Central memory CD8-positive, alpha-beta T cell (primary cell): ENCODE data around the gene ENOX2.
"Not testable (repeated sequence)": the region's sequence is repeated elsewhere in the genome, so short reads cannot be mapped to it uniquely, and the experiment has no call there.

Experiments used
- ATAC-seq: fragments of 150-1000 bp; cut with Tn5 transposase; replicated peaks from 2 replicates; pipeline ENCODE4 v1.10.0; 2022; ENCODE audit warnings: mild to moderate bottlenecking, moderate FRiP score, moderate number of reproducible peaks; ENCODE audit not compliant: poor library complexity, severe bottlenecking; ENCODE audit errors: extremely low read depth
- DNase-seq, 2 donors: peaks; one replicate each; pipeline ENCODE4 v3.0.0; 2021; ENCODE audit warnings: low spot score in 2 of 2
- H3K27ac Mint-ChIP-seq: one replicate; pipeline ENCODE4 v1.8.0; 2022; ENCODE audit warnings: low read depth, mild to moderate bottlenecking, moderate library complexity, mixed read lengths
- H3K27me3 Mint-ChIP-seq: one replicate; pipeline ENCODE4 v1.8.0; 2022; ENCODE audit warnings: mixed read lengths
- H3K36me3 Mint-ChIP-seq: one replicate; pipeline ENCODE4 v1.8.0; 2022; ENCODE audit warnings: mild to moderate bottlenecking, moderate library complexity, mixed read lengths; ENCODE audit not compliant: insufficient read depth
- H3K4me1 Mint-ChIP-seq: one replicate; pipeline ENCODE4 v1.8.0; 2022; ENCODE audit warnings: mixed read lengths
- H3K4me3 Mint-ChIP-seq: one replicate; pipeline ENCODE4 v1.8.0; 2022; ENCODE audit warnings: mild to moderate bottlenecking, moderate library complexity, mixed read lengths
- H3K9me3 Mint-ChIP-seq: one replicate; pipeline ENCODE4 v1.8.0; 2022; ENCODE audit warnings: mixed read lengths

ENOX2 gene

DNA sequence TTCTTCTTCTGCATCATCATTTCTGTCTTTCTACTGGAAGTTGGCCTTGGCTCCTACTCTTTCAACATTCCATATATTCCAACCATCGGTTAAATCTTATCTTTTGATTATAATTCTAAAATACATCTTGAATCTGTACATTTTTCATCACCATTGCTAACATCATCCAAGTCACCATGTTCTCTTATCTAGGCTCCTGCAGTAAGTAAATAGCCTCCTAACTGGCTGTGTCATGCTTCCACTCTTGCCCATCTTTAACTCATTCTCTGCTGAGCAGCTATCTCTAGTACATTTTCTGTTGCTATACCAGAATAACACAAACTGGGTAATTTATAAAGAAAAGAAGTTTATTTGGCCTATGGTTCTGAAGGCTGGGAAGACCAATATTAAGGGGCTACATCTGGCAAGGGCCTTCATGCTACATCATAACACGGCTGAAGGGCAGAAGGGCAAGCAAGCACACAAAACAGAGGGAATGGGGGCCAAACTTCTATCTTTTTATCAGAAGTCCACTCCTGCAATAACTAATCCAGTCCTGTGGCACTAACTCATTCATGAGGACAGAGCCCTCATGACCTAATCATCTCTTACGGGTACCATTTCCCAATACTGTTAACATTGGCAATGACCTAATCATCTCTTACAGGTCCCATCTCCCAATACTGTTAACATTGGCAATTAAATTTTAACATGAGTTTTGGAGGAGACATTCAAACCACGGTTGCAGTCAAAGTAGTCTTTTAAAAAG lies 72.2 kb downstream of the ENOX2 start:
- Mint-ChIP-seq H3K4me3 (no peak overlapping the region), H3K36me3 (no peaks in the 10 kb centered on the region), H3K4me1 (peaks cover 22% of the 10 kb centered on the region), H3K27ac (no peak overlapping the region), H3K27me3 (no peaks in the 10 kb centered on the region), H3K9me3 (no peaks in the 10 kb centered on the region)
- DNase-seq (no peak), ATAC-seq (no peak)

DNA sequence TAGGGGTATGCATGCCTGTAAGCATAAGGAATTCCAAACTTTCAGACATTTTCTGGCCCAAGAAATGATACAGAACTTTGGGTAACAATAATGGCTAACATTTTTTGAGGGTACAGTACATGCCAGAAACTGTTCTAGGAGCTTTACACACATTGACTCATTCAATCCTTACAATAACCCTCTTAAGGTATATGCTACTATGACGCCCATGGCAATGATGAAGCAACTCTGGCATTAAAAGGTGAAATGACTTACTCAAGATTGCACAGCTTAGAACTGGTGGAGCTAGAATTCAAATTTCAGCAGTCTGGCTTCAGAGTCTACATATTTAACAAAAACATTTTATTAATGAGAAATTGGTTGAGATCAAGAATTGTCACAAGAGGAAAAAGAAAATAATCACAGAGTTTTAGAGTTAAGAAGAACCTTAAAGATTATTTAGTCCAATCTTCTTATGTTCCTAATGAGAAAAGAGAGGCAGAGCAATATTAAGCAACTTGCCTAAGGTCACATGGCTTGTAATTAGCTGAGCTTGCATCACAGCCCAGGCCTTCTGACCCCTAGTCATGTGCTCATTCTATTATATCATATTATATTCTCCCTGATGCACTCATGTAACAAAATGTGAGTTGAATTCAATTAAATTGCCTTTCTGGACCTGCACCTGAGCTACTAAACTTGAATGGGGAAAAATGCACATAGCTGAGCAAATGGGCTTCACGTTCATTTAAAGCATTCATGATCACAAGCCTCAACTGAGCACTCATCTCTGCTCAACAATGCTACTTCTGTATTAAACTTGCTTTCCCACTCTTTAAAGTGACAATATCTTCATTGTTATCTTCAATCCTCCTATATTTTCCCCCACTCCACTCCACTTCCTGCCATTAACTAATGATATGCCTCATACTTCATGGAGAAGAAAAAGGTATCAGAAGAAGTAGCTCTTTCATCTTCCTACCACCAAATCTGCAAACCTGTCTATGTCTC lies 73.2 kb downstream of the ENOX2 start:
- no peak for ATAC-seq
- Mint-ChIP-seq H3K27ac (no peak overlapping the region), H3K36me3 (no peaks in the 10 kb centered on the region), H3K27me3 (no peaks in the 10 kb centered on the region), H3K4me3 (no peak overlapping the region), H3K4me1 (peaks cover 22% of the 10 kb centered on the region), H3K9me3 (no peaks in the 10 kb centered on the region)
- DNase-seq: no peak

DNA sequence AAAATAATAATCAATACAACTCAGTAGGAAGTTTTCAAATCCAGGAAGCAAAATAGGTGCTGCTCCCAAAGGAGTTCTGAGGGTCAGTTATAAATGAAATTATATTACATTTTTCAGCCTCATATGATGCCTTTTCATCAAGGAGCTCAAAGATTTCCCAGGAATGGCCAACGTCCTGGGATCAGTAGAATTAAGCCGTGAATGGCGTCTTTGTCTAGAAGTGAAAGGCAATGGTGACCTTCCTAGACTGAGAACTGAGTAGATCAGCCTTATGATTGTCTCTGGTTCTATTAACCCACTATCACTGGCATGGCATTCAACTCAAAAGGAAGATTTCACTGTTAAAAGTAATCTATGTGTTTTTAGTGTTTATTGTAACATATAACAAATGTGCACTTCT lies 74.4 kb downstream of the ENOX2 start:
- Mint-ChIP-seq H3K4me3 (no peak overlapping the region), H3K4me1 (peaks cover 24% of the 10 kb centered on the region), H3K36me3 (peaks cover under 1% of the 10 kb centered on the region), H3K27me3 (no peaks in the 10 kb centered on the region), H3K27ac (no peak overlapping the region), H3K9me3 (no peaks in the 10 kb centered on the region)
- ATAC-seq (no peak), DNase-seq (no peak)

DNA sequence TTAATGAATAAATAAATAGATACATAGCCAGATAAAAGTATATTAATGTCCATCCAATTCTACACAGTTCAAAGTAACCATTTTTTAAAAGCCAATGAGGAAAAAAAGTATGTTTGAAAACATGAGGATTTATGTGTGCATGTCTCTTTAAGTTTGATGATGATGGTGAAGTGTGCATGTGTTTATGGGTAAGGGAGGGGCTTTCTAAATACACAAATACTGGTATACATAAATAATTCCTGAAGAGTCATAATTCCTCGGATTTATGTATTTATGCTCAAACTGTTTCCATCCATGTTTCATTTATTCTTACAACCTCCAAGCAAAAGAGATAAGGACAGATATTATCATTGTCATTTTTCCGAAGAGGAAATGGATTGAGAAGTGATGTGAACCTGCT lies 75.4 kb downstream of the ENOX2 start:
- Mint-ChIP-seq H3K9me3 (no peaks in the 10 kb centered on the region), H3K27me3 (no peaks in the 10 kb centered on the region), H3K36me3 (peaks cover 2% of the 10 kb centered on the region), H3K27ac (no peak overlapping the region), H3K4me3 (no peak overlapping the region), H3K4me1 (peaks cover 19% of the 10 kb centered on the region)
- no peak for DNase-seq
- ATAC-seq: no peak

DNA sequence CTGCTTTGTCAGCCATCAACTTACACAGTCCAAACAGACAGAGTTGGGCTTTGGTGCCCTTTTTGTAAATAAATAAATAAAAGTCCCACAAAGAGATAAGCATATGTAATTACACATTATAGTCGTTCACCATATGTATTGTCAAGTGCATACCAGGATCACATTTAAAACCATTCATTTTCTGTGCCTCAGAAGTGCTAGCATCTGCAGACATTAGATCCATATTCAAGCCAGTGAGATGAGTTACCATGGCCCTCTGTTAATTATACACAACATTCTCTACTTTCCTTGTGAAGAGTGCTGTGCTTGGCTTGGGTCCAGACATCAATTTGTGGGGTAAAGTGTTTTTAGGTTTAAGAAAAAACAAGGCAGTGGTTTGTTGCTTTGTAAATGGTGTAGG lies 76.8 kb downstream of the ENOX2 start:
- Mint-ChIP-seq H3K27ac (no peak overlapping the region), H3K36me3 (peaks cover 2% of the 10 kb centered on the region), H3K4me3 (no peak overlapping the region), H3K9me3 (no peaks in the 10 kb centered on the region), H3K27me3 (no peaks in the 10 kb centered on the region), H3K4me1 (peaks cover 17% of the 10 kb centered on the region)
- DNase-seq: no peak
- no peak for ATAC-seq

DNA sequence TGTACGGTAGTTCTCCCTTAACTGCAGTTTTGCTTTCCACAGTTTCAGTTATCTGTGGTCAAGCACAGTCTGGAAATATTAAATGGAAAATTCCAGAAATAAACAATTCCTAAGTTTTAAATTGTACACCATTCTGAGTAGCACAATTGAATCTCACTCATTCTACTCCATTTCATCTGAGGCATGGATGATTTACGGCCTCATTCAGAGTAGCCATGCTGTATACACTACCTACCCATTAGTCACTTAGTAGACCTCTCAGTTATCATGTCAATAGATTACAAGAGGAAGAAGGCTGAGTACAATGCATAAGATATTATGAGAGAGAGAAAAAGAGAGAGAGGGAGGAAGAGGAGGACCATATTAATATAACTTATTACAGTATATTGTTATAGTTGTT lies 77.5 kb downstream of the ENOX2 start:
- no peak for DNase-seq
- Mint-ChIP-seq H3K36me3 (peaks cover 2% of the 10 kb centered on the region), H3K4me3 (no peak overlapping the region)

DNA sequence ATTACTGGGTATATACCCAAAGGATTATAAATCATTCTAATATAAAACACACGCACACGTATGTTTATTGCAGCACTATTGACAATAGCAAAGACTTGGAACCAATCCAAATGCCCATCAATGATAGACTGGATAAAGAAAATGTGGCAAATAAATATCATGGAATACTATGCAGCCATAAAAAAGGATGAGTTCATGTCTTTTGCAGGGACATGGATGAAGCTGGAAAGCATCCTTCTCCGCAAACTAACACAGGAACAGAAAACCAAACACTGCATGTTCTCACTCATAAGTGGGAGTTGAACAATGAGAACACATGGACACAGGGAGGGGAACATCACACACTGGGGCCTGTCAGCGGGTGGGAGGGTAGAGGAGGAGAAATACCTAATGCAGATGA lies 83.6 kb downstream of the ENOX2 start:
- H3K27me3 Mint-ChIP-seq, H3K4me3 Mint-ChIP-seq: not testable (repeated sequence)

More for the DNA sequence above, 77.5 kb downstream of the ENOX2 start:
- H3K4me1 Mint-ChIP-seq: peaks cover 15% of the 10 kb centered on the region
- H3K27ac Mint-ChIP-seq: no peak overlapping the region
- no peaks in the 10 kb centered on the region for H3K27me3 Mint-ChIP-seq
- H3K9me3 Mint-ChIP-seq: no peaks in the 10 kb centered on the region
- ATAC-seq: no peak

DNA sequence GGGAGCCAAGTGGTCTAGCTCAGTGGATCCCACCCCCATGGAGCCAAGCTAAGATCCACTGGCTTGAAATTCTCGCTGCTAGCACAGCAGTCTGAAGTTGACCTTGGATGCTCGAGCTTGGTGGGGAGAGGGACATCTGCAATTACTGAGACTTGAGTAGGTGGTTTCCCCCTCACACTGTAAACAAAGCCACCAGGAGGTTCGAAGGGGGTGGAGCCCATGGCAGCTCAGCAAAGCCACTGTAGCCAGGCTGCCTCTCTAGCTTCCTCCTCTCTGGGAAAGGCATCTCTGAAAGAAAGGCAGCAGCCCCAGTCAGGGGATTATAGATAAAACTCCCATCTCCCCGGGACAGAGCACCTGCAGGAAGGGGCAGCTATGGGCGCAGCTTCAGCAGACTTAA lies 89.1 kb downstream of the ENOX2 start:
- not testable (repeated sequence) for H3K4me3 Mint-ChIP-seq, H3K9me3 Mint-ChIP-seq, H3K27ac Mint-ChIP-seq, H3K27me3 Mint-ChIP-seq, H3K36me3 Mint-ChIP-seq, ATAC-seq, DNase-seq
- peaks cover 22% of the 10 kb centered on the region for H3K4me1 Mint-ChIP-seq

More for the DNA sequence above, 83.6 kb downstream of the ENOX2 start:
- H3K36me3 Mint-ChIP-seq, H3K9me3 Mint-ChIP-seq, ATAC-seq, DNase-seq, H3K27ac Mint-ChIP-seq: not testable (repeated sequence)
- H3K4me1 Mint-ChIP-seq: peaks cover 20% of the 10 kb centered on the region

DNA sequence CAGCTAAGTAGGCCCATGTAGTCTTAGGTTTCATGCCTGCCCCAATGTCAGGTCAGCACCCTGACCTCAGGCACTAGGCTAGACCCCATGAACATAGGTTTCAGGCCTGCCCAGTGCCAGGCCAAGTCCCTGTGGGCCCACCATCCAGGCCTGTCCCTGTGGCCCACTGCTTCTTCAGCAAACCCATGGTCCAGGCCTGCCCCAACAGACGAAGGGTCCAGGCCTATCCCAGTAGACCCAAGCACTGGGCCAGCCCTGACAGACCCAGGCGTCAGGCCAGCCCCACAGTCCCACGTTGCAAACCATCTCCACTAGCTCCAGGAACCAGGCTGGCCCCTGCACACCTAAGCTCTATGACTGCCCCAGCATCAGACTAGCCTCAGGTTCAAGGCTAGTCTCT lies 92.4 kb downstream of the ENOX2 start:
- ATAC-seq (no peak), DNase-seq (no peak)
- no peak overlapping the region for H3K27ac Mint-ChIP-seq

DNA sequence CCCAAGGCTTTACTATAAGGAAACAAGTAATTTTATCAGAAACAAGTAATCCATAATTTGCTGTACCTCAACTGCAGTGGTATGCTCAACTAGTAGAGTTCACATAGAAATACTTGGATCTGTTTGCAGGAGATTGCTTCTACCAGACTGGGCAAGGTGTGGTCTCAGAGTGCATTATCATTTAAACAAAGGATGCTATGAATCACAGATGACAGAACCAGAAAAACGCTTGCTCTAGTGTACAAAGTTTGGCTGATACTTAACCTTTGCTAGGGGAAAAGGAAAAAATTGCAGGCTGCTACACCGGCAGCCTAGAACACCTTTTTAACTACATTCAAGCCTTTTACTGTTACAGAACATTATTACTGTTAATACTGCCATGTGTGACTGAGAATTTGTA lies 97.1 kb downstream of the ENOX2 start:
- no peak for DNase-seq
- H3K9me3 Mint-ChIP-seq: no peaks in the 10 kb centered on the region
- no peak overlapping the region for H3K27ac Mint-ChIP-seq
- no peak for ATAC-seq
- H3K27me3 Mint-ChIP-seq: no peaks in the 10 kb centered on the region
- H3K4me1 Mint-ChIP-seq: peaks cover 8% of the 10 kb centered on the region
- H3K36me3 Mint-ChIP-seq: no peaks in the 10 kb centered on the region
- H3K4me3 Mint-ChIP-seq: no peak overlapping the region

More for the DNA sequence above, 92.4 kb downstream of the ENOX2 start:
- H3K27me3 Mint-ChIP-seq: no peaks in the 10 kb centered on the region
- peaks cover 8% of the 10 kb centered on the region for H3K4me1 Mint-ChIP-seq
- peaks cover 2% of the 10 kb centered on the region for H3K36me3 Mint-ChIP-seq
- H3K9me3 Mint-ChIP-seq: peaks cover 7% of the 10 kb centered on the region
- no peak overlapping the region for H3K4me3 Mint-ChIP-seq

DNA sequence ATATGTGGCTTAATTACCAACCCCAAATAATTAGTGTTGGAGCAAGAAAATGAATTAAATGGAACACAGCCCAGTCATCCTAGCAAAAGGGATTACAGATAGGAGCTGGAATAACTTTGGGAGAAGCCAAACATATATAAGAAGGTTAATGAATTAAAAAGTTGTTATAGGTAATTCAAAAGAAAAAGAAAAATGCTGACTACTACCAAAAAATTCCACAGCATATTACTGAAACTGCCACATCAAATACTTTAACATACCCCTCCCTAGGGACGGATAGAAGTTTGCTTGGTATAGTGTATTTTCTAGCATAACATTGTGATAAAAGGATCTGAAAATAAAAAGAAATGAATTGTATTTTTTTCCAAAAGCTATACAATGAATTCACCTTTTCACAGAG lies 99.5 kb downstream of the ENOX2 start:
- H3K9me3 Mint-ChIP-seq: no peaks in the 10 kb centered on the region
- no peak overlapping the region for H3K27ac Mint-ChIP-seq
- no peaks in the 10 kb centered on the region for H3K4me1 Mint-ChIP-seq
- no peaks in the 10 kb centered on the region for H3K36me3 Mint-ChIP-seq
- DNase-seq (no peak), ATAC-seq (no peak)
- no peak overlapping the region for H3K4me3 Mint-ChIP-seq
- H3K27me3 Mint-ChIP-seq: no peaks in the 10 kb centered on the region

DNA sequence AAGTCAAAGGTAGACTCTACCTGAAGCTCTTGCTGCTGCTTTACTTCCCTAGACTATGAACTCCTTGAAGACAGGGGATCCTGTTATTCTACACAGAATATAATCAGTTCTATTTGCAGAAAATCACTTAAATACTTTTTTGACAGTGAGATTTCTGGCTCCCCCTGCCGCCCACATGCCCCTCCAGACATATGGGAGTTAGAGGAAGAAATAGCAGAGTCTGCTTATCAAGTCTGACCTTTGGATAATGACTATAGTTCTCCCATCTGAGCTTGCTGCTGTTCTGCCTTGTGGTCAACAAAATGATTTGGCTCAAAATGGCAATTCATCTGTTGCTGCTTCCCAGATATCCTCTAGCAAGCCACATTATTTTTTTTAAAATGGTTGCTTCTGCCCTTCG lies 101.1 kb downstream of the ENOX2 start:
- no peak overlapping the region for H3K27ac Mint-ChIP-seq
- H3K4me3 Mint-ChIP-seq: no peak overlapping the region
- DNase-seq (no peak), ATAC-seq (no peak)
- no peaks in the 10 kb centered on the region for H3K36me3 Mint-ChIP-seq
- no peaks in the 10 kb centered on the region for H3K27me3 Mint-ChIP-seq
- H3K9me3 Mint-ChIP-seq: no peaks in the 10 kb centered on the region
- H3K4me1 Mint-ChIP-seq: no peaks in the 10 kb centered on the region

DNA sequence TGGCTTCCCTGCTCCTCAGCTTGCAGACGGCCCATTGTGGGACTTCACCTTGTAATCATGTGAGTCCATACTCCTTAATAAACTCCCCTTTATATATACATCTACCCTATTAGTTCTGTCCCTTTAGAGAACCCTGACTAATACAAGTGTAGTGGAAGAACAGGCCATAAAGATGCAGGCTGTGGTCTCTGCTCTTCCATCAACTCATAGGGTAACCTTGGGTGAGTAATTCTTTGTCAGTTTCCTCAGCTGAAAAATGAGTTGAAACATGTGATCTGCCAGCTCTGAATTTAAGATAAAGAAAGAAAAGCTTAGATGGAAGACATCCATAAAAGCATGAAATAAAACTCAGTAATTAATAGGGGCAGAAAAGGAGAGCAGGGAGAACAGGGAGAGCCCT lies 103.6 kb downstream of the ENOX2 start:
- no peak overlapping the region for H3K4me3 Mint-ChIP-seq
- no peaks in the 10 kb centered on the region for H3K36me3 Mint-ChIP-seq
- H3K4me1 Mint-ChIP-seq: no peaks in the 10 kb centered on the region
- H3K27ac Mint-ChIP-seq: no peak overlapping the region
- no peaks in the 10 kb centered on the region for H3K9me3 Mint-ChIP-seq
- ATAC-seq: no peak
- no peak for DNase-seq
- no peaks in the 10 kb centered on the region for H3K27me3 Mint-ChIP-seq
